AG20443 (cell line): ENCODE data around the gene GMEB2.
"Not testable (repeated sequence)": the region's sequence is repeated elsewhere in the genome, so short reads cannot be mapped to it uniquely, and the experiment has no call there.

ENCODE experiments used
- DNase-seq: peaks from one replicate; pipeline ENCODE4 v3.0.0; 2012; ENCODE audit warnings: low spot score, mixed read lengths

GMEB2 gene

DNA sequence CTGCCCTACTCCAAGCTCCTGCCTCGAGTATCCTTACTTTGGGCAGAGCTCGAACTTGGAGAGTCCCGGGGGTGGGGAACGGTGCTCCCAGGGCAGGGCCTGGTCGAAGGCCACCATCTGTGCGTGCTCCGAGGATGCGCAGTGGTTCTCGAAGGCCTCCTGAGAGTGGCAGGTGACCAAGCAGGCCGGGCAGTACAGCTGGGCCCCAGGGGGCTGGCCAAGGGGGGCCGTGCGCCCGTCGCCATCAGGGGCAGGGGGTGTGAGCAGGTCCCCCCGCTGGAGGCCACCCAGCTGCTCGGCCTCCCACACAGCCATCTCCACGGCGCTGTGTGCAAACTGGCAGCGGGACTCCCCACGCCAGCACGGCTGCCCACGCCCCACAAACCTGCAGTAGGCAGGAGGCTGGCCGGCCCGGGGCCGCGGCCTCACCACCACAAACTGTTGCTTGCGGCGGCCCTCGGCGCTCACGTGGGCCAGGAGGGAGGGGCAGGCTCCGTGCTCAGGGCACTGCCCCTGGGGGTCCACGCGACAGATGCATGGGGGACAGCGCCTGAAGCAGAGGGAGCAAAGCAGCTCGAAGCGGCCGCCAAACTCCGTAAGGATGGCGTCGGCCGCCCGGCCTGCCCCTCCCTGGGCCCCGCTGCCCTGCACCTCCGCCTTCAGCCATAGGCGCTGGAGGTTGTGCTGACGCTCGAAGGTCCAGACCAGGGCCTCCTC is 54.7 kb downstream of the GMEB2 start:
- no peak for DNase-seq

DNA sequence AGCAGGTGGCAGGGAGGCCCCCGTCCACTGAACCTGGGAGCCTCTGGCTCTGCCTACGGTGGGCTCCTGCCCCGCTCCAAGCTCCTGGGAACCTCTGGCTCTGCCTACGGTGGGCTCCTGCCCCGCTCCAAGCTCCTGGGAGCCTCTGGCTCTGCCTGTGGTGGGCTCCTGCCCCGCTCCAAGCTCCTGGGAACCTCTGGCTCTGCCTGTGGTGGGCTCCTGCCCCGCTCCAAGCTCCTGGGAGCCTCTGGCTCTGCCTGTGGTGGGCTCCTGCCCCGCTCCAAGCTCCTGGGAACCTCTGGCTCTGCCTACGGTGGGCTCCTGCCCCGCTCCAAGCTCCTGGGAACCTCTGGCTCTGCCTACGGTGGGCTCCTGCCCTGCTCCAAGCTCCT is 55.8 kb downstream of the GMEB2 start:
- not testable (repeated sequence) for DNase-seq

DNA sequence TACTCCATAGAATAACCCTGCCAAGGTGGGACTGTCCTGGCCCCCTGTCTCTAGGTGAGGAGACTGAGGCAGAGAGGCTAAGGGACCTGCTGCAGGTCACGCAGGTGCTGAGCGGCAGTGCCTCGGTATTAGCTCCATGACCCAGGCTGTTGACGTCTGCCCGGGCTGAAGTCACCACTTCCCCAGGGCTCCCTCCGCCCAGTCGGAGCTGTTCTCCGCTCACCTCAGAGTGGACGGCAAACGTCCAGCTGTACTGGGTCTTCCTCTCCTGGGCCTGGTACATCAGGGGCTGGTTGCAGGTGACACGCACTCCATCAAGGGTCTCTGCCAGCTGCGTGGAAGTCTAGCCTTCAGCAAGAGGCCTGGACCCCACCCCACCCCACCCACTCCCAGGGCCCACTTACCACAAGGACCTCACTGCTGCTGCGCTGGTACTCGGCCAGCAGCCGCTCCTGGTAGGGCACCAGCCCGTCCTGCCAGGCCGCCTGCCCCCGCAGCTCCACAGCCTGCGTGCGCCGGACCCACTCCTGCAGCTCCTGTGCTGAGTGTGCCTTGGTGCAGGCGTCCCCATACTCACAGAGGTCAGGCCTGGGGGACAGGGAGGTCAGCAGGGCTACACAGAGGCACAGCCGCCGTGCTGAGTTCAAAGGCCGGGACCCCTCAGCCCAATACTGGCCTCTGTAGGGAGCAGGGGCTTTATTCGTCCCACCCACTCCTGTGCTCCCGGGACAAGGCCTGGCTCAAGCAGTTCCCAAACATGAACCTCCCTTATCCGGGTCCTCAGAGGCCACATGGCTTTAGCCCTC is 56.4 kb downstream of the GMEB2 start:
- DNase-seq = no peak

DNA sequence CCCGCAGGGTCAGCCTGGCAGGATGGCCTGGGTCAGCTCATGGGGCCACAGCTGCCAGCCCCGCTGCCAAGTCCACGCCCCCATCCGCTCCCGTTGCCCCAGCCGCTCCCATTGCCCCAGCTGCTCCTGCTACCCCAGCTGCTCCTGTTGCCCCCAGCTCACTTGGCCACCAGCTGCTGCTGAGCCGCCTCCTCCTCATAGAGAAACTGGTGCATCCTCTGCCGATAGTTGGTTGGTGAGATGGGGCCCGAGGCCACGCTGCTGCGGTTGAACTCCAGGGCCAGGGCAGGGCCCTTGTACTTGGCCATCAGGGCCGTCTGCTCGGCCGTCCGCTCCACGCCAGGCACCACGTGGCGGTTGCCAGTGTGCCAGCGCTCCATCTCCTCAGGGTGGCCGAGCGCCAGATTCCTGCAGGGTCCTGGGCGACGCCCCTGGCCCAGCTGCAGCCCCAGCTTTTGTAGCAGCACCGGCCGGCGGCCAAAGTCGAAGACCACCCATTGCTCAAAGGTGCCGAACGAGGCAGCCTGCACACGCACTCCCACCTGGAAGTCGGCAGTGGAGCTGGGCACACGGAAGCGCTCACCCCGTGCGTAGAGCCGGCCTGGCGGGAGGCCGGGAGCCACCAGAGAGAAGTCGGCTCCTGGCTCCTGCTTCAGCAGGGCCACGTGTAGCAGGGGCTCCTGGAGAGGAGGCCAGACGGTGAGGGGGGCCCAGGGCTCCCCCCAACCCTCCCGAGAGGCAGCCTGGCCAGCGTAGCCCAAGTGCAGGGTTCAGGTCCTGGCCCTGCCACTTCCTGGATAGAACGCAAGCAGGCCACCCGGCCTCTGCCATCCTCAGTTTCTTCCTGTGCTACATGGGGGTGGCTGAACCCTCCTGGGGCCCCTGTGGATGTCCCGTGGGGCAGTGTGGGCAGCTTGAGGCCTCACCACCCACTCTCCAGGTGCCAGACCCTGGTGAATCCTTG is 57.6 kb downstream of the GMEB2 start:
- DNase-seq = no peak

DNA sequence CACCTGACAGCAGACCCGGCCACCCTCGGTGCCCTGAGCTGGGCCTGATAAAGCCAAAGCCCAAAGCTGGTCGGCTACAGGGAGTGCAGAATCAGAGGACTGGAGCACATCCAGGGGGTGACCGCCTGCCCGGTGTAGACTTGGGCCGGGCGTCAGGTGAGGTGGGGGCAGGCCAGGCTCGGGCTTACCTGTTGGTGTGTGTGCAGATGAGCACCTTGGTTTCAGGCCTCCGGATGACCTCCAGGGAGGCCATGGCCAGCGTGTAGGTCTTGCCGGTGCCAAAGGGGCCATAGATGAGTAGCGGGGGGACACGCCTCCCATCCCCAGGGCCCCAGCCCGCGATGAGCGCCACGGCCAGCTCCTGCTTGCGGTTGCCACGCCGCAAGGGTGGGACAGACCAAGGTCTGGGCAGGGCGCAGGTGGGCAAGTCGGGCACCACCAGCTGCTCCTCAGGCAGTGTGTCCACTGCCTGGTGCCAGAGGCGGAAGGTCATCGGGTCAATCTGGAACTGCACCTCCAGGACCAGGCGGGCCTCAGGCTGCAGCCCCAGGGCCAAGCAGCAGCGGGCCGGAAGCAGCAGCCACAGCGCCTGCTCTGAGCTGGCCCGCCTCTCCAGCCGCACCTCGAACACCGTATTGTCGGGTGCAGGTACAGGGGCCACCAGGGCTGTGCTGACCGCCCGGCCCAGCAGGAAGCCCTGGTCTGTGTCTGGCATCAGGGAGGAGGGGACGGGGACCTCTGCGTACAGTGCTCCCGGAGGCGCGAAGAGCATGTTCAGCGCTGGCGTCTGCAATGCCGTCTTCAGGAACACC is 58.5 kb downstream of the GMEB2 start:
- DNase-seq = no peak

GRCh38 chr20:63567386-63568169 is 59.3 kb downstream of the GMEB2 start:
- no peak for DNase-seq

GRCh38 chr20:63567136-63567385 is 59.8 kb downstream of the GMEB2 start:
- DNase-seq = no peak

DNA sequence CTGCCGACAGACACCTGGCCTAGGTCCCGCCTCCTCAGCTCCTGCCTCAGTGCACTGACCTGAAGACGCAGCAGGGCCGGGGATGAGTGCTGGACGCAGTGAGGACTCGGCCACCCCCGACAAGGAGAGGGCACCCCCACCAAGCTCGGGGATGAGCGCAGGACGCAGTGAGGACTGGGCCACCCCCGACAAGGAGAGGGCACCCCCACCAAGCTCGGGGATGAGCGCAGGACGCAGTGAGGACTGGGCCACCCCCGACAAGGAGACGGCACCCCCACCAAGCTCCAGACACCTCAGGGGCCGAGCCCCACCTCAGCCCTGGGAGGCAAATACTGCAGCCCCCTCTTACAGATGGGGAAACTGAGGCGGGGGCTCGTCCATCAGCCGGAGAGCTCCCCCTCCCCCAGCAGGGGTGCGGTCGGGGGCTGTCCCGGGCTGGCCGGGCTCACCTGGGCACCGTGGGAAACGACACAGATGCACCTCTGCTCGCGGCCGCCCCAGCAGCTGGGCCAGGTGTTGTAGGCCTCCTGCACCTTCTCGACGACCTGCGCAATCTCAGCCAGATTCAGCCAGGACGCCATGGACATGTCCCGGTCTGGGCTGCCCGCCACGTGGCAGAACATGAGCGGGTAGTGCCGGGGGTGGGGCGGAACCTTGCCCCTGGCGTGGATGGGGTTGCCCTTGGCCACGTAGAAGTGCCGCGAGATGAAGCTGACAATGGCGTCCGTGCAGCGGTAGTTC is 60.3 kb downstream of the GMEB2 start:
- DNase-seq = no peak

DNA sequence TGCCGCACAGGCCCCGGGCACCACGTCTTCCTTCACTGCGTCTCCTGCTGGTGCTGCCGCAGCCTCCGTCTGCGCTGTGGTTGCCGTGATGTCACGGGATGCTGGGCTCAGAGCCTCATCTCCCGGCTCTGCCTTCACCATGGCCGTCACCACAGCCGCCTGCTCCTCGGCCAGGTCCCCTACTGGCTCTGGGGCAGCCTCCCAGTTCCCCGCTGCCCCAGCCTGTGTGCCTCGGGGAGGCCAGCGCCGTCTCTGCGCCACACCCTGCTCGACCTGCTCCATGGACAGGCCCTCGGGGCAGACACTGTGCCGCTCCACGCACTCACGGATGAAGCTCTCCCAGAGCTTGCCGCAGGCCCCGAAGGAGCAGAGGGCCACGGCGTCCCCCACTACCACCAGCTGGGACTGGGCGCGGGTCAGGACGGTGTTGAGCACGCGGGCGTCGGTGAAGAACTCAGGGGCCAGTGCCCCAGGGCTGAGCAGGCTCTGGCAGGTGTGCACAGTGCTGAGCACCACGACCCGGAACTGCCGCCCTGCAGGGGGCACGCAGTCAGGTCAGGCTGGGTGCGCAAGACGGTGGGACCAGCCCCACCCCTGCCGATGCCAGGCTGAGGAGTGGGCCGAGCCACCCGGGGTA is 61.1 kb downstream of the GMEB2 start:
- DNase-seq = no peak

DNA sequence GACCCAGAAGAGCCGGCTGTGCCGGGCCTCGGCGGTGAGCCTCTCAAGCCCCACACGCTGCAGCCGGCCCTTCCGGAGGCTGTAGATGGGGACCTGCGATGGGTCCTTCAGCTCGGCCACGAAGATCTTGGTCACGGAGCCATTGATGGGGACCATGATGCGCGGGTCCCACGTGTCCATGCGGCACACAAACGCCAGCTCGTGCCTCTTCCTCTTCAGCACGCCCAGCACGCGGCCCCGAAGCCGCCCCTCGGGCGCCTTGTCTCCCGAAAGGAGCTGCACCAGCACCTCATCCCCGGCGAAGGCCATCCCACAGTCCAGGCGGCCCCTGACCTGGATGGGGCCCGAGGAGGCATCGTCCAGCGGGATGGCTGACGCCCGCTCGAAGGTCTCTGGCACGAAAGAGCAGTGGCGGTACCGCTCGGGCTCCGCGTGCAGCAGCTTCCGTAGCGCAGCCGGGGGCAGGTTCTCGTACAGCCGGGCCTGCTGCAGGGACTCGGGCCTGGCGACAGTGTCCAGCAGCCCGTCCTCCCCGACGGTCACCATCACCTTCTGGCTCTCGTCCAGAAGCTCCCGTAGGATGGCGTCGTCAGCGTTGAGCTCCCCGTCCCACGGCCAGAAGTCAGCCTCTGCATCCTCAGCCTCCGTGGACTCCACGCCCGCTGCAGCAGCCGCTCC is 61.7 kb downstream of the GMEB2 start:
- no peak for DNase-seq

DNA sequence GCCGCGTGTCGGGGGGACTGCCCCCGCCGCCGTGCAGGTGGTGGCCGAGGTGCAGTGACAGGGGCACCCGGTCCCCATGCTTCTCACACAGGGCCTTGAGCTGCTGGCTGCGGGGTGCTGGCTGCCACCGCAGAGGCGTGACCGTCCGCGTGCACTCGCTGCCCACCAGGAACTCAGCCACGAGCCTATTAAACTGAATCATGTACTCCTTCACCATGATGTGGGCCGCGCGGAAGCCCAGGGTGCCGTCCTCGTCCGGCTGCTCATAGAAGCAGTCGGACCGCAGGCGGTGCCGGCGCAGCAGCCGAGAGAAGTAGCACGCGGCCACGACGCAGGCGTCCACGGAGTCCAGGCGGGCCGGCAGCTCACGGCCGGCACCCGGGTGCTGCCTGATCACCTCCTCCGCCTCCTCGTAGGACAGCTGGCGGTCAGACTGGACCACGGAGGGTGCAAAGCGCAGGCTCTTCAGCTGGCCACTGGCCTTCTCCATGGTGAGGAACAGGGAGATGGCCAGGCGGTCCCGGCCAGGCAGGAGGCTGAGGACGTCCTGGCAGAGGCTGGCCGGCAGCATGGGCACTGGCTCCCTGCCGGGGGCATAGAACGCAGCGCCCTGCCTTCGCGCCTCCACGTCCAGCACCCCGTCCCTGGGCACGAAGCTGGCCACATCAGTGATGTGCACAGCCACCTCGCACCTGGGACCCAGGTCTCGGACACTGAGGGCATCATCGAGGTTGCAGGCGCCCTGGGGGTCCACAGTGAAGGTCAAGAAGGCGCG is 62.7 kb downstream of the GMEB2 start:
- DNase-seq = no peak

DNA sequence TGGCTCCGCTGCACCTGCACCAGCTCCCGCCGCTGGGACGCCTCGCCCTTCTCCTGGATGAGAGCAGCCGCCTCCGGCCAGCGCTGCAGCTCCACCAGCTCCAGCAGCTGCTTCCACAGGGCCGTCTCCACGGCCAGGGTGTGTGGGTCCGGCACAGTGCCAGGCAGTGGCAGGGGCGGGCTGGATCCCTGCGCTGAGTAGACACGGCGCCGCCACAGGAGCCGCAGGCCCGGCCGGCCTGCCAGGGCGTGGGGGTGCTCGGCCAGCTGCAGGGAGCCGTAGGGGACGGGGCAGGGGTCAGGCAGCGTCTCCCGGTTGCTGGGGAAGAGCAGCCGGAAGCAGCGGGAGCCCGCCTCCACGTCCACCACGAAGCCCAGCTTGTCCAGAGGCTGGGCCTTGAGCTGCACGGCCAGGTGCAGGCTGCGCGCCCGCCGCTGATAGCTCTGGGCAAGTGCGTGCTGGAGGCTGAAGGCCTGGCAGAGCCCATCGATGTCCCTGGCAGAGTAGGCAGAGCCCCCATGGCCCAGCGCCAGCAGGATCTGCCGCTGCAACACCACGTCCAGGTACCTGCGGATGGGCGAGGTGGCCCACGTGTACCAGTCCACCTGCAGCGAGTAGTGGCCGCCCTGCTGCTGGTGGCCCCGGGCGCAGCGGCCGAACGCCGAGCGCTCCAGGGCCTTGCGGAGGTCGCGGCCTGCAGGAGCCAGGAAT is 63.5 kb downstream of the GMEB2 start:
- DNase-seq = no peak

DNA sequence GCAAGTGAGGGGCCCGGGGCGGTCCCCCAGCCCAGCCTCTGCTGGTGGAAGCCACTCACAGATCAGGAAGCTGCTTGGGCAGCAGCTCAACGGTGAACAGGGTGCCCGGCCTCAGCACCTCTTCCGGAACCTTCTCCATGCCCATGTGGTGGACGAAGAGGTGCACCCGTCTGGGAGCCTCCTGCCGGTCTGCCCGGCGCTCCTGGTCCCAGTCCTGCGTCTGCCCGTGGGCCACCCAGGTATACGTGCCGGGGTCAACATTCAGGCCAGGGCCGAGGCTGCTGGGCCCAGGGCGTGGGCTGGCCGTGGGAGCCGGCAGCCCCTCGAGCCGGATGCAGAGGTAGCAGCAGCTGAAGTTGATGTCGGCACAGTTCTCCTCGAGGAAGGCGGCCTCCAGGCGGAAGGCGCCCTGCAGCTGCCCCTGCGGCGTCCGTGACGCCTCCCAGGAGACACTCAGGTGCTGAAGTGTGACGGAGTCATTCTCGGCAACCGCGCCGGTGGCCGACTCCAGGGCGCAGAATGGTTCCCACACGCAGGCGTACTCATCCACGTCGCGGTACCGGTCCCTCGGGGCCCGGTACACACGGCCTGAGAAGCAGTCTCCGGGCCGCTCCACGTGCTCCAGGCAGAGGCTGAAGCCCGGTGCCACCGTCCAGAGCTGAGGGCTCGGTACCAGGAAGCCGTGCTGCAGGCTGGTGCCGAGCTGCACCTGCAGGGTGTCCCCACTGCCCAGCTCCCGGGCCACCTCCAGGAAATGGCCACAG is 64.3 kb downstream of the GMEB2 start:
- no peak for DNase-seq

DNA sequence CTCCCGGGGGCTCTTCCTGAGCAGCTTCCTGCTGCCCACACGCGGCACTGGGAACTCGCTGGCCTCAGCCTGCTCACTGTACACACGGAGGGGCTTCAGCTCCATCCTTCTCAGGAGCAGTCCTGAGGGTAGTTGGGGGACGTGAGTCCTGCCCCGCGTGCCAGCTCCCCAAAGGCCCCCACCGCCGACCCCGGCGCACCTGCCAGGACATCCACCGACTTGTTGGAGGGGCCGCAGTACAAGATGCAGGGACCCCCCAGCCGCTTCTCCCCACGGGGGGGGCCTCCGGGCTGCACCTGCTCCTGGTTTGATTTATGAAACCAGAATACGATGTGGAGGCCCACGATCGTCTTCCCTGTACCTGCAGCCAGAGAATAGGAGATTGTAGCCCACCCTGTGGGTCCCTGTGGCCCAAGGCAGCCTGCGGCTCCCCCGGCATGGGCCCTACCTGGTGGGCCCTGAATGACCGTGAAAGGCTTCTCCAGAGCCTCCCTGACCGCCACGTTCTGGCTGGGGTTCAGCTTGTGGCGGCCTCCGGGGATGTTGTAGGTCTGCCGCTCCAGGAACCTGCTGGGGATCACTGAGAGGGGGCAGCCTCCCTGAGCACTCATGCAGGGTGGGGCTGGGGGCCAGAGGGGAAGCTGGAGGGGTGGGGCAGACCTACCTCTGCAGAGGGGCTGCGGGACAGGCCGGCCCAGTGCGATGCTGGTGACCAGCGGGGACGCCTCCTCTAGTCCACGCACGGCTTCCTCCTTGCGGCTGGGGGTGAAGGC is 65.1 kb downstream of the GMEB2 start:
- no peak for DNase-seq

DNA sequence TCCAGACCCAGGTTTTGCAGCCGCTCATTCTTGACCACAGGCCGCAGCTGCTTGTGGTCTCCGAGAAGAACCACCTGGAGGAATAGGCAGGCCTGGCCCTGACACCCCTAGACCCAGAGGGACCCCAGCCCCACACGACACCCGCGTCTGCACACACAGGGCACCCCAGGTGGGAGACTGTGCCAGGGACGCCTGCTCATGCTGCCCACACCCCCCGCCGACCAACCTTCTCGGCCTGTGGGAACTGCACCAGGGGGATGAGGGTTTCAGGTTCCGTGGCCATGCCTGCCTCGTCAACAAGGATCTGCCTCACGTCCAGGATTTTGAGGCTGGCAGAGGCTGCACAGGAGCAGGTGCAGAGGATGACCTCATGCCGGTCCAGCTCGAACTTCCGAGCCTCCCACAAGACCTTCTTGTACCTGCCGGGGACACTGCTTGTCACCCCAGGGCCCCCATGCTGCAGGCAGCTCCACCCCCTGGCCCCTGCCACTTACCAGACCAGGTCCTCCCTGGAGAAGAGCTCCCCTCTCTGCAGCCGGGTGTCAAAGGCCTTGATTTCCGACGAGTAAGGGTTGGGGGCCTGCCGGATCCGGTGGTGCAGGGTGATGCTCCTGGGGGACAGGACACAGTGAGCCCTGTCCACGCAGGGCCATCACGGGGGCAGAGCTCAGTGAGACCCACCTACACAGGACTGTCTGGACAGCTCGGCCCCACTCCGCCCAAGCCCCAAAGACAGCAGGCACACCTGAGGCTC is 65.9 kb downstream of the GMEB2 start:
- DNase-seq = no peak
